SK-N-SH (cell line): ENCODE data around the gene TMCC2. TPM values are rescaled to one million over a fixed set of nuclear protein-coding genes. Genes with fewer than 3 reads are reported as not detected.

Experiments used
- CTCF ChIA-PET: fragments of 300-600, 350-600 bp; formaldehyde crosslinking; extraction: SDS; loops from one replicate; lab custom pipeline; 2021; lab: Yijun Ruan, JAX
- POLR2A ChIA-PET: fragments of 350-600 bp; sonication (Branson Sonifier 250); formaldehyde crosslinking; extraction: SDS; loops from one replicate; lab custom pipeline; 2020; ENCODE audit warnings: antibody characterized with exemption, inconsistent platforms; lab: Yijun Ruan, JAX
- DNase-seq: peaks from one replicate; pipeline ENCODE4 v3.0.0; 2012
- H2AFZ ChIP-seq: fragments of 200-600 bp; sonication (generic); 2 replicates; pipeline ENCODE4 v1.8.1; 2016; ENCODE audit warnings: antibody characterized with exemption, mild to moderate bottlenecking, low read depth
- H3F3A ChIP-seq: fragments of 200-600 bp; sonication (generic); replicated peaks from 2 replicates; pipeline ENCODE3; 2016; ENCODE audit warnings: antibody characterized with exemption, mild to moderate bottlenecking; ENCODE audit not compliant: insufficient read depth
- H3K27ac ChIP-seq, 2 experiments: fragments of 200-500 bp in 1 of 2; fragments of 200-600 bp in 1 of 2; sonication (Bioruptor generic) in 1 of 2; sonication (generic), shearing (Covaris generic) in 1 of 2; 2 replicates each; pipeline versions ENCODE4 v1.5.1 to v1.6.1; 2014 to 2016; ENCODE audit warnings: low read depth in 2 of 2, inconsistent platforms in 1 of 2, low read length in 1 of 2, mild to moderate bottlenecking in 1 of 2, mixed read lengths in 1 of 2
- H3K27me3 ChIP-seq: fragments of 200-600 bp; sonication (generic), shearing (Covaris generic); 2 replicates; pipeline ENCODE4 v1.6.1; 2016; ENCODE audit warnings: mixed run types; ENCODE audit not compliant: insufficient read depth
- H3K36me3 ChIP-seq, 2 experiments: fragments of 200-500 bp in 1 of 2; fragments of 200-600 bp in 1 of 2; sonication (Bioruptor generic) in 1 of 2; sonication (generic) in 1 of 2; replicated peaks in 1 of 2; 2 replicates each; pipeline versions ENCODE3 to v1.5.1; 2014 to 2016; ENCODE audit warnings: low read length in 1 of 2, mild to moderate bottlenecking in 1 of 2; ENCODE audit not compliant: insufficient read depth in 2 of 2, control insufficient read depth in 1 of 2
- H3K4me1 ChIP-seq, 2 experiments: fragments of 200-500 bp in 1 of 2; fragments of 200-600 bp in 1 of 2; sonication (Bioruptor generic) in 1 of 2; sonication (generic), shearing (Covaris generic) in 1 of 2; 2 replicates each; pipeline versions ENCODE4 v1.5.1 to v1.6.1; 2014 to 2016; ENCODE audit warnings: low read depth in 1 of 2, low read length in 1 of 2, mixed run types in 1 of 2; ENCODE audit not compliant: insufficient read depth in 2 of 2, control insufficient read depth in 1 of 2
- H3K4me2 ChIP-seq: fragments of 200-600 bp; sonication (generic), shearing (Covaris generic); 2 replicates; pipeline ENCODE4 v1.6.1; 2017; ENCODE audit warnings: mixed run types
- H3K4me3 ChIP-seq, 2 experiments: fragments of 200-500 bp in 1 of 2; fragments of 200-600 bp in 1 of 2; sonication (Bioruptor generic) in 1 of 2; sonication (generic), shearing (Covaris generic) in 1 of 2; 2 replicates each; pipeline versions ENCODE4 v1.5.1 to v1.8.1; 2014 to 2016; ENCODE audit warnings: low read depth in 2 of 2, inconsistent platforms in 1 of 2, low read length in 1 of 2, mild to moderate bottlenecking in 1 of 2, mixed read lengths in 1 of 2, moderate library complexity in 1 of 2
- H3K79me2 ChIP-seq: fragments of 200-600 bp; sonication (generic); 2 replicates; pipeline ENCODE4 v1.8.1; 2017; ENCODE audit warnings: mild to moderate bottlenecking; ENCODE audit not compliant: insufficient read depth
- H3K9ac ChIP-seq: fragments of 200-600 bp; sonication (generic); 2 replicates; pipeline ENCODE4 v1.6.1; 2017; ENCODE audit warnings: mixed run types
- H3K9me2 ChIP-seq: fragments of 200-600 bp; sonication (generic); 2 replicates; pipeline ENCODE4 v1.6.1; 2017; ENCODE audit warnings: mixed run types
- H3K9me3 ChIP-seq: fragments of 200-600 bp; sonication (generic); 2 replicates; pipeline ENCODE4 v1.6.1; 2017; ENCODE audit warnings: mixed run types, mild to moderate bottlenecking, moderate library complexity
- H4K20me1 ChIP-seq: fragments of 200-600 bp; sonication (generic); 2 replicates; pipeline ENCODE4 v1.6.1; 2017; ENCODE audit warnings: mild to moderate bottlenecking, mixed run types; ENCODE audit not compliant: insufficient read depth
- EP300 ChIP-seq, 2 experiments: IDR thresholded peaks; 2 replicates each; pipeline versions ENCODE4 v1.4.0 to v1.6.1; 2012; ENCODE audit warnings: borderline replicate concordance in 1 of 2, low read depth in 1 of 2, low read length in 1 of 2
- FOSL2 ChIP-seq: IDR thresholded peaks from 2 replicates; pipeline ENCODE4 v1.4.0; 2012; ENCODE audit warnings: low read depth, mild to moderate bottlenecking, moderate library complexity, borderline replicate concordance
- FOXJ3 ChIP-seq: sonication (generic); formaldehyde crosslinking; IDR thresholded peaks from 2 replicates; pipeline ENCODE4 v1.5.1; 2020; ENCODE audit warnings: mild to moderate bottlenecking, missing genetic modification reagents
- FOXM1 ChIP-seq: IDR thresholded peaks from 2 replicates; pipeline ENCODE4 v1.4.0; 2012; ENCODE audit warnings: low read depth, mild to moderate bottlenecking
- IRF3 ChIP-seq: fragments of 150-350 bp; IDR thresholded peaks from 2 replicates; pipeline ENCODE4 v1.6.1; 2016; ENCODE audit warnings: mild to moderate bottlenecking, low read depth, low read length
- JUND ChIP-seq: IDR thresholded peaks from 2 replicates; pipeline ENCODE4 v1.4.0; 2012
- MAX ChIP-seq: IDR thresholded peaks from 2 replicates; pipeline ENCODE4 v1.4.0; 2012; ENCODE audit warnings: low read depth
- NRF1 ChIP-seq: IDR thresholded peaks from 2 replicates; pipeline ENCODE4 v1.6.1; 2012; ENCODE audit warnings: low read depth, mild to moderate bottlenecking, low read length
- PBX3 ChIP-seq: IDR thresholded peaks from 2 replicates; pipeline ENCODE4; 2012
- POLR2AphosphoS5 ChIP-seq: IDR thresholded peaks from 2 replicates; pipeline ENCODE4 v1.6.1; 2012; ENCODE audit warnings: low read depth, low read length
- RAD21 ChIP-seq: IDR thresholded peaks from 2 replicates; pipeline ENCODE4 v1.6.1; 2012; ENCODE audit warnings: mild to moderate bottlenecking, low read length
- REST ChIP-seq: IDR thresholded peaks from 2 replicates; pipeline ENCODE4 v1.6.1; 2012; ENCODE audit warnings: mild to moderate bottlenecking, low read depth, low read length, moderate library complexity
- SMC3 ChIP-seq: IDR thresholded peaks from 2 replicates; pipeline ENCODE4 v1.6.1; 2012; ENCODE audit warnings: low read depth, low read length, improper control_type of control experiment
- USF1 ChIP-seq: IDR thresholded peaks from 2 replicates; pipeline ENCODE4 v1.4.0; 2012; ENCODE audit warnings: low read depth, borderline replicate concordance
- ZBTB33 ChIP-seq: IDR thresholded peaks from 2 replicates; pipeline ENCODE4 v1.4.0; 2012; ENCODE audit warnings: low read depth, borderline replicate concordance
- WGBS: methylation state at CpG from one replicate; pipeline ENCODE4 v1.1.6; 2017; ENCODE audit warnings: low lambda C conversion rate; 5-methylcytosine and 5-hydroxymethylcytosine counted together
- polyA plus RNA-seq, 3 experiments: library from polyadenylated mRNA; depleted of rRNA; stranded (reverse); fragments of >200 nt; gene quantifications; 2 replicates each; pipeline ENCODE4 v1.2.3, GENCODE V29; 2012

The TMCC2 gene
- polyA plus RNA-seq, 1 of the 3 experiments (the other 2 are of a cell fraction), result 6.0 TPM

- Histone ChIP-seq H3K27ac (no peak overlapping the region), H3K9me2 (no peaks in the 10 kb centered on the region), H3K27me3 (no peaks in the 10 kb centered on the region), H3K4me3 (no peak overlapping the region), H4K20me1 (no peaks in the 10 kb centered on the region), H3K9me3 (no peaks in the 10 kb centered on the region), H3F3A (no peaks in the 10 kb centered on the region)
- POLR2A ChIA-PET, result interaction anchor here (1.1 kb wide), 1 partner anchor 51 kb away, joined by 12 read pairs; no protein-coding TSS in a partner anchor
- CTCF ChIA-PET, result interaction anchor here (0.6 to 38.3 kb wide), 58 partner anchors 12 to 854 kb away, joined by 3 to 1368 read pairs (median 4); partner anchors contain the start of genes NUAK2 and TMCC2
- no peak for TF ChIP-seq IRF3
- TF ChIP-seq JUND, result no peak
- no peak for TF ChIP-seq PBX3
- TF ChIP-seq REST, result no peak
- TF ChIP-seq USF1, result no peak
- no peak for TF ChIP-seq RAD21
- TF ChIP-seq POLR2AphosphoS5, result no peak
- TF ChIP-seq FOSL2, result no peak
- no peak for TF ChIP-seq SMC3
- no peak for TF ChIP-seq FOXJ3 (CRISPR knock-in tag)
- no peak for TF ChIP-seq ZBTB33
- TF ChIP-seq NRF1, result no peak
- no peak for TF ChIP-seq EP300 (IDR thresholded peaks at IDR 0.05; ENCODE audit: borderline replicate concordance in 1 of 2, low read depth in 1 of 2, low read length in 1 of 2)
- TF ChIP-seq MAX, result no peak
- TF ChIP-seq FOXM1, result no peak
- TF ChIP-seq, all 33 proteins: peak for 0
- Histone ChIP-seq H3K79me2 (no peaks in the 10 kb centered on the region), H3K4me2 (no peak overlapping the region), H3K36me3 (no peaks in the 10 kb centered on the region), H3K9ac (no peak overlapping the region), H3K4me1 (peaks cover 3 to 10% of the 10 kb centered on the region in 2 experiments; a peak in 3 of 4 replicates), H2AFZ (no peak overlapping the region)
- no peak for DNase-seq
- WGBS, result 64% methylated on average over 6 of the region's 8 CpGs
Measured at GRCh38 chr1:205274041-205274691, 46.4 kb downstream of the TMCC2 start.
